ENCODE data around the gene COPS4.

DNA sequence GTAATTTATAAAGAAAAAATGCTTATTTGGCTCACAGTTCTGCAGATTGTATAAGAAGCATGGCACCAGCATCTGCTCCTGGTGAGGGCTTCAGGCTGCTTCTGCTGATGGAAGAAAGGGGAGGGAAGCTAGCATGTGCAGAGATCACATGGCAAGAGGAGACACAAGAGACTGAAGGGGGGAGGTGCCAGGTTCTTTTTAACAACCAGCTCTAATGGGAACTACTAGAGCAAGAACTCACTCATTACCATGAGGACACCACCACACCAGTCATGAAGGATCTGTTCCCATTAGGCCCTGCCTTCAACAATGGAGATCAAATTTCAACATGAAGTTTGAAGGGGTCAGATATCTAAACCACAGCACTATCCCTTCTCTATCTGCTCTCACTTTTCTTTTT, 9.4 kb upstream of the COPS4 start:
- TF ChIP-seq, protein P1, sequence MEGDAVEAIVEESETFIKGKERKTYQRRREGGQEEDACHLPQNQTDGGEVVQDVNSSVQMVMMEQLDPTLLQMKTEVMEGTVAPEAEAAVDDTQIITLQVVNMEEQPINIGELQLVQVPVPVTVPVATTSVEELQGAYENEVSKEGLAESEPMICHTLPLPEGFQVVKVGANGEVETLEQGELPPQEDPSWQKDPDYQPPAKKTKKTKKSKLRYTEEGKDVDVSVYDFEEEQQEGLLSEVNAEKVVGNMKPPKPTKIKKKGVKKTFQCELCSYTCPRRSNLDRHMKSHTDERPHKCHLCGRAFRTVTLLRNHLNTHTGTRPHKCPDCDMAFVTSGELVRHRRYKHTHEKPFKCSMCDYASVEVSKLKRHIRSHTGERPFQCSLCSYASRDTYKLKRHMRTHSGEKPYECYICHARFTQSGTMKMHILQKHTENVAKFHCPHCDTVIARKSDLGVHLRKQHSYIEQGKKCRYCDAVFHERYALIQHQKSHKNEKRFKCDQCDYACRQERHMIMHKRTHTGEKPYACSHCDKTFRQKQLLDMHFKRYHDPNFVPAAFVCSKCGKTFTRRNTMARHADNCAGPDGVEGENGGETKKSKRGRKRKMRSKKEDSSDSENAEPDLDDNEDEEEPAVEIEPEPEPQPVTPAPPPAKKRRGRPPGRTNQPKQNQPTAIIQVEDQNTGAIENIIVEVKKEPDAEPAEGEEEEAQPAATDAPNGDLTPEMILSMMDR (IDR thresholded peaks at IDR 0.05): no peak
- TF ChIP-seq POLR2A (IDR thresholded peaks at IDR 0.05): no peak
